ENCODE results near the gene EPHB2. TPM values are rescaled to one million over a fixed set of nuclear protein-coding genes. Genes with fewer than 3 reads are reported as not detected.

EPHB2 gene
- total and polyA plus RNA-seq, 9 donors: 2.5 to 55.1 (median 15.1) TPM

DNA sequence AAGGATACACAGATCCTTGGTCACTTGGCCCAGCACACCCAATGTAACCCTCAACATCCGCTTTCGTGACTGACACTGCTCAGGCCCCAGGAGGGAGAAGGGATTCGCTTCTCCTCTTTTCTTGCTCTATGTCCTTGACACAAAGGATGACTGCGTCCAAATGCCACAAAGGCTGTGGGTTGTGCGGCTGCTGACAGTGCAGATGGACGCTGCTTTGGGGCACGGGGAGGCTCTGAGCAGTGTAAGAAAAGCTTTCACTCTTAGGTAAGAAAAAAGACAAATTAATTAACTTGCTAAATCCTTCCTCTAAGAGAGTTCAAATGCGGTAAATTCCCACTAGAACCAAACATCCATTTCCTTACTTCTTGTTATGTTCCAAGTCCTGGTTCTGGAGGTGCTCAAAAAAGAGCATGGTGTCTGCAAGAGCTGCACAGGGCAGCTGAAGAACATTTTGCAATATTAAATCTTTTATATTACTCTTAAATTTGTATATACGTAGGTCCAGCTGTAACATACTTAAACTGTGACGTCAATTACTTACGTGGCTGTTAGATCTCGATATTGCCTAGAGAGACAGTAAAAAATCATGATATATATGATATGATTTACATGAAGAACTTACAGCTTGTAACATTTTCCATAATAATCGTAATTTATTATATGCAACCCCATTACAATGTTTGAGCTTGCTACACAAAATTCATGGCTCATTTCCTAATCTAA lies 19.4 kb upstream of the EPHB2 start:
- Histone ChIP-seq H3K27me3 (no peaks in the 10 kb centered on the region), H3K36me3 (no peaks in the 10 kb centered on the region), H3K9me3 (no peaks in the 10 kb centered on the region), H3K4me1 (ENCODE audit: insufficient read depth) (no peaks in the 10 kb centered on the region), H3K27ac (no peak overlapping the region), H3K4me3 (no peak overlapping the region)
- no peak for TF ChIP-seq EP300 (IDR thresholded peaks at IDR 0.05)
- intact Hi-C loops (cut with DNase I): no loop called here
- 59 to 71% (median 70%) methylated on average over 13 of the region's 13 CpGs for WGBS, 3 donors
- DNase-seq: no peak

DNA sequence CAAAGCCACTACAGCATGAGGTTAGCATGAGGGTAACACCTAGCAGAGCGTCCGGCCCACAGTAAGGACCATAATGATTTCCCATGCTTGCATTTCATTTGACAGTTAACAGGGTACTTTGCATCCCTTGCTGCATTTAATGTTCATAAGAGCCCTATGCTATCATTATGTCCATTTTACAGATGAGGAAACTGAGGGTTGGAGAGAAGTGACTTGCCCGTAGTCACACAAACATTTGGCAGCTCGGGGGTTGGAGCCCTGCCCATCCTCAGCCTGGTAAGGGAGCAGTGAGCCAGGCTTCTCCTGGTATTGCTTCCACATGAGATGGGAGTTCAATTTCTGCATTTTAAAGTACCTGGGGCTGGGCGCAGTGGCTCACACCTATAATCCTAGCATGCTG lies 16.5 kb upstream of the EPHB2 start:
- Histone ChIP-seq H3K4me1 (ENCODE audit: insufficient read depth) (no peaks in the 10 kb centered on the region), H3K27me3 (no peaks in the 10 kb centered on the region), H3K36me3 (no peaks in the 10 kb centered on the region), H3K9me3 (no peaks in the 10 kb centered on the region), H3K27ac (no peak overlapping the region), H3K4me3 (no peak overlapping the region)
- intact Hi-C loops (cut with DNase I): no loop called here
- TF ChIP-seq POLR2A (IDR thresholded peaks at IDR 0.05): no peak
- TF ChIP-seq EP300 (IDR thresholded peaks at IDR 0.05): no peak
- TF ChIP-seq, protein P1, sequence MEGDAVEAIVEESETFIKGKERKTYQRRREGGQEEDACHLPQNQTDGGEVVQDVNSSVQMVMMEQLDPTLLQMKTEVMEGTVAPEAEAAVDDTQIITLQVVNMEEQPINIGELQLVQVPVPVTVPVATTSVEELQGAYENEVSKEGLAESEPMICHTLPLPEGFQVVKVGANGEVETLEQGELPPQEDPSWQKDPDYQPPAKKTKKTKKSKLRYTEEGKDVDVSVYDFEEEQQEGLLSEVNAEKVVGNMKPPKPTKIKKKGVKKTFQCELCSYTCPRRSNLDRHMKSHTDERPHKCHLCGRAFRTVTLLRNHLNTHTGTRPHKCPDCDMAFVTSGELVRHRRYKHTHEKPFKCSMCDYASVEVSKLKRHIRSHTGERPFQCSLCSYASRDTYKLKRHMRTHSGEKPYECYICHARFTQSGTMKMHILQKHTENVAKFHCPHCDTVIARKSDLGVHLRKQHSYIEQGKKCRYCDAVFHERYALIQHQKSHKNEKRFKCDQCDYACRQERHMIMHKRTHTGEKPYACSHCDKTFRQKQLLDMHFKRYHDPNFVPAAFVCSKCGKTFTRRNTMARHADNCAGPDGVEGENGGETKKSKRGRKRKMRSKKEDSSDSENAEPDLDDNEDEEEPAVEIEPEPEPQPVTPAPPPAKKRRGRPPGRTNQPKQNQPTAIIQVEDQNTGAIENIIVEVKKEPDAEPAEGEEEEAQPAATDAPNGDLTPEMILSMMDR (IDR thresholded peaks at IDR 0.05): no peak
- 84 to 90% (median 87%) methylated on average over 5 of the region's 5 CpGs for WGBS, 3 donors
- DNase-seq: no peak

DNA sequence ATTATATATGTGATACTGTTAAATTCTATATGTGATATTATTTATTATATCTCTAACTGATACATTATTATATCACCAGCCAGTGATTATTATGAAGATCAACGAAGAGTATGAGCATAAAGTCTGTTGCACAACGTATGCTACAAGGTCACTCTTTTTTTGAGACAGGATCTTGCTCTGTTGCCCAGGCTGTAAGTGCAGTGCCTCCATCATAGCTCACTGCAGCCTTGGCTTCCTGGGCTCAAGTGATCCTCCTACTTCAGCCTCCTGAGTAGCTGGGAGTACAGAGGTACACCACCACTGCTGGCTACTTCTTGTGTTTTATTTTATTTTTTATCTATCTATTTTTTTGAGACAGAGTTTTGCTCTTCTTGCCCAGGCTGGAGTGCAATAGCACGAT lies 14.0 kb upstream of the EPHB2 start:
- TF ChIP-seq POLR2A (IDR thresholded peaks at IDR 0.05) (no peak), EP300 (IDR thresholded peaks at IDR 0.05) (no peak)
- TF ChIP-seq, protein P1 (IDR thresholded peaks at IDR 0.05): no peak
- Histone ChIP-seq H3K36me3 (no peaks in the 10 kb centered on the region), H3K27me3 (no peaks in the 10 kb centered on the region), H3K4me3 (no peak overlapping the region), H3K4me1 (ENCODE audit: insufficient read depth) (no peaks in the 10 kb centered on the region), H3K27ac (no peak overlapping the region), H3K9me3 (no peaks in the 10 kb centered on the region)
- WGBS, 3 donors: 54 to 71% (median 68%) methylated on average over 3 of the region's 3 CpGs
- intact Hi-C loops (cut with DNase I): no loop called here
- no peak for DNase-seq

DNA sequence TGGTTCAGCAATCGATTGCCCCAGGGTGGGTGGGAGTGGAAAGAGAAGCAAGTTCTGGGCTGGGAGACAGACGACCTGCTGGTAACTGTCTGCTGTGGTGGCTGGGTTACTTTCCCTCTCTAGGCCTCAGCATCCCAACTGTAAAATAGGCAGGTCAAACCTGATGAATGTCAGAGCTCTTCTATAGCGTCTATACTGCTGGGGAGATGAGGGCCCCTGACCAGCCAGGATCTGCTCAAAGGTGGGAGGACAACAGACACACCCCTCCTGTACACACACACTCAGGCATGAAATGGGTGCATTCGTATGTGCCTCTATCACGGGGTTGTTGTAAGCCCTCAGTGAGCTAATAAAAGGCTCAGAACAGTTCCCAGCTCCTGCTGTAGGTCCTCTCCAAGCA lies 12.7 kb upstream of the EPHB2 start:
- Histone ChIP-seq H3K4me3 (no peak overlapping the region), H3K27ac (no peak overlapping the region), H3K4me1 (ENCODE audit: insufficient read depth) (no peaks in the 10 kb centered on the region), H3K9me3 (no peaks in the 10 kb centered on the region), H3K36me3 (no peaks in the 10 kb centered on the region), H3K27me3 (no peaks in the 10 kb centered on the region)
- WGBS, 3 donors: 76 to 82% (median 76%) methylated on average over 5 of the region's 5 CpGs
- TF ChIP-seq, protein P1 (IDR thresholded peaks at IDR 0.05): no peak
- TF ChIP-seq EP300 (IDR thresholded peaks at IDR 0.05) (no peak), POLR2A (IDR thresholded peaks at IDR 0.05) (no peak)
- intact Hi-C loops (cut with DNase I): no loop called here
- no peak for DNase-seq
